OCI-LY3 (cell line): Measurements from ENCODE around the gene MSL1.

Experiments
- CTCF ChIP-seq: fragments of 200-600, 300-600 bp; sonication (generic); IDR thresholded peaks from 2 replicates; pipeline ENCODE4 v1.5.1; 2014; ENCODE audit warnings: antibody characterized with exemption, low read length, low read depth
- EZH2phosphoT487 ChIP-seq: fragments of 200-600 bp; shearing (Covaris generic); IDR thresholded peaks from 2 replicates; pipeline ENCODE4 v1.6.1; 2018; ENCODE audit warnings: antibody characterized with exemption, mixed run types, low read depth

DNA sequence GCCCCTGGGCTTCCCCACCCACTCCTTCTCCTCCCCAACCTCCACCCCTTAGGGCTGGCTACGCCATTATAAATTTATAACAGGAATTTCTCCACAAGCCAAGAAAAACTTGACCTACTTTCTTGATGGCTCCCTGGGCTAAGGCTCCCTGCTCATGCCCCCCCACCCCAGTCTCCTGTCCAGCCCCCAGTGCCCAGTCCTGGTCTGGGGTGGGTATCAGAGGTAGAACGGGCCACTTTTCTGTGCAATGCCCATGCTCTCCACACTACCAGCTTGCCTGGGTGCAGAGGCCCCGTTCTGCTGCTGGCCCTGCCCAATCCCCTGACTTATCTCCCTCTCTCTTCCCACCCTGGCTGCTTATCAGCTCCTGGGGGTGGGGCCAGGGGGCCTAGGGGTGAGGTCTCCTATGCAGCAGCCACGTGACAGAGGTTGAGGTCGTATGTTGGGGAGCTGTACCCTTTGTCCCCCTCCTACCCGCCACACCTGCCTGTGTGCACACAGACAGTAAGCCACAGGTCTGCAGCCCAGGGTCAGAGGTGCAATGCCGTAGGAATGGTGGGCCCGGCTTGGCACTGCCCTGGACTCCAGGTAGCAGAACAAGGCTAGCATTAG, 48.9 kb upstream of the MSL1 start:
- TF ChIP-seq CTCF = no peak
- no peak for TF ChIP-seq EZH2phosphoT487
